Keratinocyte (primary cell): ENCODE data around the gene MAOB. TPM values are rescaled to one million over a fixed set of nuclear protein-coding genes. Genes with fewer than 3 reads are reported as not detected.

Experiments
- DNase-seq: peaks from one replicate; pipeline ENCODE4 v3.0.0-alpha.2; 2011; ENCODE audit warnings: low read depth, missing footprints, low spot score
- FAIRE-seq: peaks from 2 replicates; lab custom pipeline; 2011; peaks lifted over from hg19 to GRCh38; lab: Jason Lieb, UNC
- H2AFZ ChIP-seq: 2 replicates; pipeline ENCODE4 v1.6.0; 2012; ENCODE audit warnings: low read length, control low read depth, inconsistent platforms; ENCODE audit not compliant: control insufficient read depth
- H3K27ac ChIP-seq: 2 replicates; pipeline ENCODE4 v1.5.1; 2011; ENCODE audit warnings: low read length; ENCODE audit not compliant: control insufficient read depth, insufficient read depth
- H3K27me3 ChIP-seq: 3 replicates; pipeline ENCODE4 v1.6.0; 2011; ENCODE audit warnings: low read length; ENCODE audit not compliant: control insufficient read depth, insufficient read depth; ENCODE audit errors: extremely low read depth
- H3K36me3 ChIP-seq, 2 experiments: 2 replicates in 1 of 2; 3 replicates in 1 of 2; pipeline ENCODE4 v1.5.1; 2011; ENCODE audit warnings: low read length in 2 of 2, mild to moderate bottlenecking in 1 of 2; ENCODE audit not compliant: control insufficient read depth in 2 of 2, insufficient read depth in 2 of 2; ENCODE audit errors: extremely low read depth in 1 of 2
- H3K4me1 ChIP-seq: 3 replicates; pipeline ENCODE4 v1.5.1; 2011; ENCODE audit warnings: low read length; ENCODE audit not compliant: control insufficient read depth, insufficient read depth; ENCODE audit errors: extremely low read depth
- H3K4me2 ChIP-seq: 3 replicates; pipeline ENCODE4 v1.6.0; 2011; ENCODE audit warnings: low read depth, low read length; ENCODE audit not compliant: control insufficient read depth, insufficient read depth; ENCODE audit errors: extremely low read depth
- H3K4me3 ChIP-seq, 3 experiments: fragments of 200-600 bp in 1 of 3; sonication (generic) in 1 of 3; 2 replicates in 2 of 3; 3 replicates in 1 of 3; pipeline ENCODE4 v1.5.1; 2011 to 2016; ENCODE audit warnings: low read length in 3 of 3, mild to moderate bottlenecking in 3 of 3, control low read depth in 2 of 3, inconsistent platforms in 1 of 3, low read depth in 1 of 3, mixed read lengths in 1 of 3, mixed run types in 1 of 3, moderate library complexity in 1 of 3; ENCODE audit not compliant: control insufficient read depth in 2 of 3, insufficient read depth in 2 of 3; ENCODE audit errors: extremely low read depth in 1 of 3
- H3K79me2 ChIP-seq: 2 replicates; pipeline ENCODE4 v1.6.0; 2012; ENCODE audit warnings: low read length; ENCODE audit not compliant: control insufficient read depth, insufficient read depth
- H3K9ac ChIP-seq: 3 replicates; pipeline ENCODE4 v1.6.0; 2011; ENCODE audit warnings: low read length; ENCODE audit not compliant: control insufficient read depth, insufficient read depth; ENCODE audit errors: extremely low read depth
- H3K9me1 ChIP-seq: 3 replicates; pipeline ENCODE4 v1.6.0; 2011; ENCODE audit warnings: low read length; ENCODE audit not compliant: control insufficient read depth, insufficient read depth; ENCODE audit errors: extremely low read depth
- H3K9me3 ChIP-seq: 2 replicates; pipeline ENCODE4 v1.5.1; 2012; ENCODE audit warnings: low read depth, low read length; ENCODE audit not compliant: control insufficient read depth
- H4K20me1 ChIP-seq: 3 replicates; pipeline ENCODE4 v1.6.0; 2011; ENCODE audit warnings: low read length; ENCODE audit not compliant: control insufficient read depth, insufficient read depth; ENCODE audit errors: extremely low read depth
- EZH2 ChIP-seq: IDR thresholded peaks from one replicate; pipeline ENCODE4 v1.6.1; 2012; ENCODE audit warnings: inconsistent platforms, mild to moderate bottlenecking, low read length, moderate library complexity
- dilution Hi-C: fragments of 300-500 bp; cut with MboI; formaldehyde crosslinking; loops from one replicate; pipeline ENCODE4 v1.7.0; 2020; ENCODE audit warnings: low sequenced_read_pairs; ENCODE audit not compliant: extremely low pct_ligation_motif_present
- polyA plus RNA-seq, 5 experiments: library from polyadenylated mRNA; depleted of rRNA in 3 of 5; stranded (reverse) in 3 of 5; stranded (forward) in 1 of 5; unstranded in 1 of 5; fragments of >200 nt; gene quantifications; 1 replicate in 1 of 5; 2 replicates in 3 of 5; 3 replicates in 1 of 5; pipeline versions ENCODE4 v1.2.1 to v1.2.3, GENCODE V29; 2011 to 2012; ENCODE audit warnings: missing spikeins in 2 of 5, low read depth in 1 of 5, low replicate concordance in 1 of 5
- TF ChIP-seq, protein P1 (sequence below), 3 experiments: IDR thresholded peaks in 1 of 3; conservative IDR thresholded peaks in 1 of 3; optimal IDR thresholded peaks in 1 of 3; 2 replicates in 2 of 3; 3 replicates in 1 of 3; pipeline versions ENCODE3 to v1.5.1; 2011; ENCODE audit warnings: low read length in 3 of 3, mild to moderate bottlenecking in 3 of 3, moderate library complexity in 2 of 3, control low read depth in 1 of 3, inconsistent platforms in 1 of 3; ENCODE audit not compliant: insufficient read depth in 2 of 3; ENCODE audit errors: extremely low read depth in 1 of 3

The MAOB gene
- polyA plus RNA-seq, 1 donor (not counting 4 experiments of a cell fraction or from before 2014, with no cell fraction given), result 0.24 TPM

DNA sequence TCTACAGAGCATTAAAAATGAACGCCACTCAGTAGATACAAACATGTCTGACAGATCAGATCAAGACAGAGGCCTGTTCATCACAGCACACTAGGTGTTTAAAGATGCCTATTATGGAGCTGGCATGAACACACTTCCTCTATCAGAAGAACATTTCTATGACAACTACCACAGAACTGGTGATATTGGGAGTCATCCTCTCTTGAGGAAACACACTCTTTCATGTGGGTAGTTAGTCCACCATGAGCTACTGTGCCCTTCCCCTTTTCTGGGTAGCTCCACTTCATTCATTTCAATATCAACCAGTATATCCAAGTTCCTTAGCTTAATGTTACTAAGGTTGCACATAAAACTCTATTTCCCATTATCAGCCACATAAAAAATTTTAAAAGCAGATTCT is 46.7 kb downstream of the MAOB start:
- dilution Hi-C loops, result no loop called here
- Histone ChIP-seq H3K9me3 (no peaks in the 10 kb centered on the region), H3K4me2 (no peak overlapping the region), H3K4me3 (no peak overlapping the region), H4K20me1 (no peaks in the 10 kb centered on the region), H3K27ac (no peak overlapping the region), H3K9me1 (no peaks in the 10 kb centered on the region), H3K36me3 (no peaks in the 10 kb centered on the region), H3K9ac (no peak overlapping the region), H3K79me2 (no peaks in the 10 kb centered on the region), H3K27me3 (no peaks in the 10 kb centered on the region), H3K4me1 (no peaks in the 10 kb centered on the region), H2AFZ (no peak overlapping the region)
- TF ChIP-seq EZH2, result no peak
- TF ChIP-seq, protein P1, sequence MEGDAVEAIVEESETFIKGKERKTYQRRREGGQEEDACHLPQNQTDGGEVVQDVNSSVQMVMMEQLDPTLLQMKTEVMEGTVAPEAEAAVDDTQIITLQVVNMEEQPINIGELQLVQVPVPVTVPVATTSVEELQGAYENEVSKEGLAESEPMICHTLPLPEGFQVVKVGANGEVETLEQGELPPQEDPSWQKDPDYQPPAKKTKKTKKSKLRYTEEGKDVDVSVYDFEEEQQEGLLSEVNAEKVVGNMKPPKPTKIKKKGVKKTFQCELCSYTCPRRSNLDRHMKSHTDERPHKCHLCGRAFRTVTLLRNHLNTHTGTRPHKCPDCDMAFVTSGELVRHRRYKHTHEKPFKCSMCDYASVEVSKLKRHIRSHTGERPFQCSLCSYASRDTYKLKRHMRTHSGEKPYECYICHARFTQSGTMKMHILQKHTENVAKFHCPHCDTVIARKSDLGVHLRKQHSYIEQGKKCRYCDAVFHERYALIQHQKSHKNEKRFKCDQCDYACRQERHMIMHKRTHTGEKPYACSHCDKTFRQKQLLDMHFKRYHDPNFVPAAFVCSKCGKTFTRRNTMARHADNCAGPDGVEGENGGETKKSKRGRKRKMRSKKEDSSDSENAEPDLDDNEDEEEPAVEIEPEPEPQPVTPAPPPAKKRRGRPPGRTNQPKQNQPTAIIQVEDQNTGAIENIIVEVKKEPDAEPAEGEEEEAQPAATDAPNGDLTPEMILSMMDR (optimal IDR thresholded peaks at IDR 0.05 in 1 of 3, IDR thresholded peaks at IDR 0.05 in 1 of 3, conservative IDR thresholded peaks at IDR 0.05 in 1 of 3; ENCODE audit: extremely low read depth in 1 of 3, insufficient read depth in 2 of 3, low read length in 3 of 3), result no peak
- DNase-seq (no peak), FAIRE-seq (no peak)

DNA sequence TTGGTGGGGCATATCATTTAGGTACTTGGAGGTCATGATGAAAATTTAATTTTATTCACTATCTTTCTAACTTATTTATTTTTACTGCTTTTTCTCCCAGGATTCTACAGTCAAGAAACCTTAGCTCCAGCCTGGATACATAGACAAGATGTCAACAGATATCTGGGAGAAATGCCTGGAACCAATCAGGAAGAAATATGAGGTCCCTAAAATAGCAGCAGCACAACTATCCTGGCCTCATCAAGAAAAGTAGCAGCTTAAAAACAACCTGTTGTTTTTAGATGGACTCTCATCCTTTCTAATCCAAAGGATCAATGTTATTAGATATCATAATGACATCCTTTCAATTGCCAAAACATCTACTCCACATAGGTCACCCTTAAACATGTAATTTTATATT is 54.5 kb downstream of the MAOB start:
- no peak overlapping the region for H3K4me3 ChIP-seq
- TF ChIP-seq, protein P1 (optimal IDR thresholded peaks at IDR 0.05 in 1 of 3, IDR thresholded peaks at IDR 0.05 in 1 of 3, conservative IDR thresholded peaks at IDR 0.05 in 1 of 3; ENCODE audit: extremely low read depth in 1 of 3, insufficient read depth in 2 of 3, low read length in 3 of 3), result no peak
- TF ChIP-seq EZH2, result no peak
- no peak for DNase-seq
- H3K36me3 ChIP-seq, result no peaks in the 10 kb centered on the region
- no peaks in the 10 kb centered on the region for H3K9me1 ChIP-seq
- dilution Hi-C loops, result no loop called here
- H4K20me1 ChIP-seq, result no peaks in the 10 kb centered on the region
- H3K27ac ChIP-seq, result no peak overlapping the region
- no peaks in the 10 kb centered on the region for H3K4me1 ChIP-seq
- no peak for FAIRE-seq
- no peak overlapping the region for H2AFZ ChIP-seq
- no peaks in the 10 kb centered on the region for H3K79me2 ChIP-seq
- no peaks in the 10 kb centered on the region for H3K9me3 ChIP-seq
- no peak overlapping the region for H3K4me2 ChIP-seq
- H3K9ac ChIP-seq, result no peak overlapping the region
- H3K27me3 ChIP-seq, result no peaks in the 10 kb centered on the region
